K562 (cell line): ENCODE measurements around the gene NUDT12. TPM values are rescaled to one million over a fixed set of nuclear protein-coding genes. Genes with fewer than 3 reads are reported as not detected.

ENCODE experiments used
- ATAC-seq: fragments of 200-7000 bp; cut with Tn5 transposase; 3 replicates; pipeline ENCODE4 v1.9.1; 2020; ENCODE audit warnings: moderate library complexity
- BruUV-seq: library from RNA; stranded (reverse); fragments of 400-500 nt; replicated peaks from 2 replicates; lab custom pipeline; 2021; lab: Mats Ljungman, UMichigan
- CTCF ChIA-PET: fragments of 300-600 bp; formaldehyde crosslinking; extraction: SDS; loops from one replicate; lab custom pipeline; 2021; ENCODE audit warnings: low intra/inter-chr PET ratio; lab: Yijun Ruan, JAX
- POLR2A ChIA-PET: fragments of 300-600, 350-650 bp; sonication (Branson Sonifier 250); formaldehyde crosslinking; extraction: SDS; loops from one replicate; lab custom pipeline; 2021; ENCODE audit warnings: antibody characterized with exemption, inconsistent platforms; lab: Yijun Ruan, JAX
- DNase-seq, 4 experiments: peaks; one replicate each; pipeline versions ENCODE4 v3.0.0 to v3.0.0-alpha.2; 2011 to 2018; ENCODE audit warnings: low spot score in 3 of 4, mixed read lengths in 3 of 4; ENCODE audit errors: extremely low read depth in 1 of 4
- FAIRE-seq: peaks from 2 replicates; lab custom pipeline; 2011; peaks lifted over from hg19 to GRCh38; lab: Jason Lieb, UNC
- H2AFZ ChIP-seq: 2 replicates; pipeline ENCODE4 v1.6.0; 2011; ENCODE audit warnings: low read depth, low read length, control low read depth, inconsistent platforms
- H3K27ac ChIP-seq: fragments of 200-600 bp; 3 replicates; pipeline ENCODE4 v1.8.0; 2011; ENCODE audit warnings: low read depth, mild to moderate bottlenecking, control low read depth, inconsistent platforms, low read length, moderate library complexity, mixed read lengths; ENCODE audit errors: extremely low read depth
- H3K27me3 ChIP-seq, 2 experiments: fragments of 300-600 bp in 1 of 2; 2 replicates in 1 of 2; 3 replicates in 1 of 2; pipeline versions ENCODE4 v1.6.0 to v1.8.0; 2011; ENCODE audit warnings: inconsistent platforms in 2 of 2, low read length in 2 of 2, mild to moderate bottlenecking in 1 of 2, mixed read lengths in 1 of 2, moderate library complexity in 1 of 2; ENCODE audit not compliant: control insufficient read depth in 2 of 2, insufficient read depth in 2 of 2
- H3K36me3 ChIP-seq: fragments of 300-600 bp; 3 replicates; pipeline ENCODE4 v1.8.0; 2011; ENCODE audit warnings: mild to moderate bottlenecking, low read length, inconsistent platforms; ENCODE audit not compliant: control insufficient read depth, insufficient read depth
- H3K4me1 ChIP-seq, 2 experiments: fragments of 200-600 bp in 1 of 2; replicated peaks in 1 of 2; 2 replicates in 1 of 2; 3 replicates in 1 of 2; pipeline versions ENCODE4 v1.5.1 to v1.8.0; 2011; ENCODE audit warnings: inconsistent platforms in 2 of 2, low read length in 2 of 2, mild to moderate bottlenecking in 1 of 2, mixed read lengths in 1 of 2, moderate library complexity in 1 of 2; ENCODE audit not compliant: control insufficient read depth in 2 of 2, insufficient read depth in 2 of 2
- H3K4me2 ChIP-seq: 2 replicates; pipeline ENCODE4 v1.6.1; 2011; ENCODE audit warnings: low read length, control low read depth, inconsistent platforms, mixed read lengths; ENCODE audit not compliant: insufficient read depth
- H3K4me3 ChIP-seq: fragments of 200-600 bp; sonication (generic), shearing (Covaris generic); 2 replicates; pipeline ENCODE4 v1.5.1; 2016; ENCODE audit warnings: control low read depth, inconsistent platforms
- H3K79me2 ChIP-seq: fragments of 200-600 bp; 3 replicates; pipeline ENCODE4 v1.8.0; 2011; ENCODE audit warnings: low read length, inconsistent platforms; ENCODE audit not compliant: control insufficient read depth, insufficient read depth
- H3K9ac ChIP-seq, 2 experiments: 2 replicates each; pipeline versions ENCODE4 v1.6.0 to v1.6.1; 2011; ENCODE audit warnings: low read depth in 2 of 2, low read length in 2 of 2, control low read depth in 1 of 2, inconsistent platforms in 1 of 2, mild to moderate bottlenecking in 1 of 2, mixed read lengths in 1 of 2; ENCODE audit not compliant: insufficient read depth in 1 of 2
- H3K9me1 ChIP-seq: one replicate; pipeline ENCODE4 v1.6.0; 2011; ENCODE audit warnings: inconsistent platforms, mild to moderate bottlenecking, low read length, moderate library complexity; ENCODE audit not compliant: control insufficient read depth, insufficient read depth
- H3K9me3 ChIP-seq: replicated peaks from 2 replicates; pipeline ENCODE4 v1.5.1; 2011; ENCODE audit warnings: low read depth, low read length, inconsistent platforms; ENCODE audit not compliant: control insufficient read depth, insufficient read depth
- H4K20me1 ChIP-seq: replicated peaks from 2 replicates; pipeline ENCODE4 v1.6.1; 2011; ENCODE audit warnings: low read length, inconsistent platforms, mixed read lengths; ENCODE audit not compliant: control insufficient read depth, insufficient read depth
- ADNP ChIP-seq: fragments of 200-800 bp; sonication (Bioruptor generic); IDR thresholded peaks from 2 replicates; pipeline ENCODE4 v1.6.1; 2016; ENCODE audit warnings: missing genetic modification characterization, missing compliant biosample characterization
- CXXC5 ChIP-seq: fragments of 250-450 bp; sonication (Bioruptor Pico); IDR thresholded peaks from 2 replicates; pipeline ENCODE4 v1.8.0; 2022; ENCODE audit warnings: inconsistent platforms, mild to moderate bottlenecking, moderate library complexity
- DIDO1 ChIP-seq: fragments of 450-650 bp; IDR thresholded peaks from 2 replicates; pipeline ENCODE4 v1.6.1; 2016; ENCODE audit warnings: low read depth, missing biosample characterization, missing genetic modification characterization
- HNRNPLL ChIP-seq: fragments of 200-400 bp; formaldehyde crosslinking; IDR thresholded peaks from 2 replicates; pipeline ENCODE4 v1.6.1; 2017; ENCODE audit warnings: low read length, low read depth, mild to moderate bottlenecking; ENCODE audit not compliant: poor library complexity, severe bottlenecking
- PHF20 ChIP-seq: fragments of 450-650 bp; IDR thresholded peaks from 2 replicates; pipeline ENCODE4 v1.6.1; 2018; ENCODE audit not compliant: partially characterized antibody
- PHF8 ChIP-seq: fragments of 200-600 bp; sonication (generic); IDR thresholded peaks from 2 replicates; pipeline ENCODE4 v1.6.1; 2012; ENCODE audit warnings: mixed run types, mild to moderate bottlenecking, inconsistent platforms, low read length, moderate library complexity, borderline replicate concordance
- ZNF165 ChIP-seq: fragments of 250-450 bp; sonication (Bioruptor Pico); IDR thresholded peaks from 2 replicates; pipeline ENCODE4 v1.4.0; 2020; ENCODE audit warnings: borderline replicate concordance
- ZNF263 ChIP-seq: sonication (generic); formaldehyde crosslinking; IDR thresholded peaks from 2 replicates; pipeline ENCODE4 v1.8.0; 2022; ENCODE audit warnings: mild to moderate bottlenecking, missing genetic modification reagents, borderline replicate concordance
- ZNF696 ChIP-seq: fragments of 250-450 bp; sonication (Bioruptor Pico); conservative IDR thresholded peaks from 2 replicates; pipeline ENCODE4 v1.4.0; 2020; ENCODE audit warnings: mild to moderate bottlenecking, moderate library complexity
- ZNF780A ChIP-seq: fragments of 250-450 bp; sonication (Bioruptor Pico); IDR thresholded peaks from 2 replicates; pipeline ENCODE4 v1.5.0; 2021; ENCODE audit warnings: mild to moderate bottlenecking
- WGBS: fragments of 100-300 bp; shearing (Covaris generic); methylation state at CpG from one replicate; pipeline ENCODE4 v1.1.6; 2016; ENCODE audit warnings: low coverage, mixed read lengths; ENCODE audit not compliant: insufficient coverage; ENCODE audit errors: missing lambda C conversion rate; 5-methylcytosine and 5-hydroxymethylcytosine counted together
- in situ Hi-C: fragments of 300-500 bp; cut with MboI; formaldehyde crosslinking; loops from 4 replicates; pipeline ENCODE4 v1.15.0; 2018; ENCODE audit warnings: inconsistent platforms, mixed read lengths
- intact Hi-C: fragments of 100-400 bp; cut with micrococcal nuclease; formaldehyde crosslinking; loops from 2 replicates; pipeline ENCODE4 v1.14.2; 2022
- polyA plus RNA-seq, 8 experiments: library from polyadenylated mRNA; depleted of rRNA in 4 of 8; stranded (reverse) in 5 of 8; unstranded in 3 of 8; fragments of >200 nt; fragmentation: Nextera tagmentation in 2 of 8; fragmentation: Illumina TruSeq in 1 of 8; extraction: Ambion mirVana in 2 of 8; extraction: Trizol in 1 of 8; gene quantifications; 2 replicates each; pipeline versions ENCODE4 v1.2.1 to v1.2.3, GENCODE V29; 2011 to 2014; ENCODE audit warnings: inconsistent platforms in 1 of 8, missing spikeins in 1 of 8
- total RNA-seq, 7 experiments: library from RNA; depleted of rRNA in 6 of 7; stranded (reverse); fragments of >200 nt in 6 of 7; fragmentation: Illumina TruSeq in 2 of 7; extraction: Trizol in 2 of 7; gene quantifications; 2 replicates each; pipeline versions ENCODE4 v1.2.1 to v1.2.3, GENCODE V29; 2011 to 2021; ENCODE audit warnings: low replicate concordance in 1 of 7
- TF ChIP-seq, protein P1 (sequence below): fragments of 250-450 bp; sonication (Bioruptor Pico); IDR thresholded peaks from 2 replicates; pipeline ENCODE4 v1.5.0; 2021; ENCODE audit warnings: mild to moderate bottlenecking, borderline replicate concordance
- TF ChIP-seq, protein P2 (sequence below), 2 experiments: fragments of 450-650 bp in 1 of 2; sonication (generic) in 1 of 2; formaldehyde crosslinking in 1 of 2; IDR thresholded peaks in 1 of 2; conservative IDR thresholded peaks in 1 of 2; 2 replicates each; pipeline versions ENCODE4 v1.6.1 to v1.8.1; 2016 to 2023; ENCODE audit warnings: mild to moderate bottlenecking in 2 of 2, moderate library complexity in 2 of 2, inconsistent platforms in 1 of 2, missing genetic modification reagents in 1 of 2
- TF ChIP-seq, protein P3 (sequence below): fragments of 200-400 bp; formaldehyde crosslinking; IDR thresholded peaks from 2 replicates; pipeline ENCODE4 v1.6.1; 2017; ENCODE audit warnings: mild to moderate bottlenecking, low read depth, low read length, moderate library complexity
- TF ChIP-seq, protein P4 (sequence below): fragments of 450-650 bp; IDR thresholded peaks from 2 replicates; pipeline ENCODE4 v1.6.1; 2017; ENCODE audit warnings: mild to moderate bottlenecking, moderate library complexity
- TF ChIP-seq, protein P5 (sequence below): sonication (generic); formaldehyde crosslinking; IDR thresholded peaks from 2 replicates; pipeline ENCODE4 v1.9.0; 2022; ENCODE audit warnings: mild to moderate bottlenecking, missing genetic modification reagents

NUDT12 gene
- total and polyA plus RNA-seq, 9 of the 15 experiments (the other 6 are each of a cell fraction or from before 2014, with no cell fraction given), result 10.9 to 27.2 (median 18.5) TPM

DNA sequence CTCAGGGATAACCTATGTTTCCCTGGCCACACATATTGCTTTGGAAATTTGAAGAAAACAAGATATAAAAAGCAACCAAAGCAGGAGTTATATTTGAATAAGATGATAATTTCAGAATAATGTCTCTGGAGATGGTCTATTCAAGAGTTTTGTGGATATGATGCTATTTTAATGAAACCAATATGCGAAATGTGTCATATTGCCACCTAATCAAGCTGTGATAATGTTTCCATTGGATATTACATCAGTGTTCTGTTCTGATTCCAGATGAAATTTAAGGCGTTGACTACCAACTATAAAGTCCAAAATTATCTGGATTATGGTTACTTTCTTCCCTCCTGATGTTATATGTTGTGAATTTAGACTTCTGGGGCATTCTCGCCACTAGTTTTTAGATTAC is 27.6 kb upstream of the NUDT12 start:
- no peaks in the 10 kb centered on the region for H3K36me3 ChIP-seq
- no peaks in the 10 kb centered on the region for H4K20me1 ChIP-seq
- no peaks in the 10 kb centered on the region for H3K9me3 ChIP-seq
- H3K9ac ChIP-seq, result no peak overlapping the region
- DNase-seq (no peak), ATAC-seq (no peak), FAIRE-seq (no peak)
- no peak overlapping the region; the same call in 1 of the 2 replicates for H2AFZ ChIP-seq
- no peaks in the 10 kb centered on the region for H3K4me1 ChIP-seq
- intact Hi-C loops, result no loop called here
- no TSS peak for BruUV-seq
- in situ Hi-C loops, result loop anchor here (10.0 kb wide), 1 partner anchor 585 kb away; no protein-coding TSS in a partner anchor
- H3K27ac ChIP-seq, result no peak overlapping the region
- no peak overlapping the region for H3K4me3 ChIP-seq
- H3K9me1 ChIP-seq, result no peaks in the 10 kb centered on the region
- H3K79me2 ChIP-seq, result no peaks in the 10 kb centered on the region
- no peak overlapping the region for H3K4me2 ChIP-seq
- 31% methylated on average over 3 of the region's 3 CpGs for WGBS
- ChIA-PET POLR2A (no interaction called here), CTCF (no interaction called here)
- no peaks in the 10 kb centered on the region for H3K27me3 ChIP-seq
- no peak for TF ChIP-seq HNRNPLL
- no peak for TF ChIP-seq PHF8
- TF ChIP-seq ADNP (tag), result no peak
- TF ChIP-seq, protein P1, sequence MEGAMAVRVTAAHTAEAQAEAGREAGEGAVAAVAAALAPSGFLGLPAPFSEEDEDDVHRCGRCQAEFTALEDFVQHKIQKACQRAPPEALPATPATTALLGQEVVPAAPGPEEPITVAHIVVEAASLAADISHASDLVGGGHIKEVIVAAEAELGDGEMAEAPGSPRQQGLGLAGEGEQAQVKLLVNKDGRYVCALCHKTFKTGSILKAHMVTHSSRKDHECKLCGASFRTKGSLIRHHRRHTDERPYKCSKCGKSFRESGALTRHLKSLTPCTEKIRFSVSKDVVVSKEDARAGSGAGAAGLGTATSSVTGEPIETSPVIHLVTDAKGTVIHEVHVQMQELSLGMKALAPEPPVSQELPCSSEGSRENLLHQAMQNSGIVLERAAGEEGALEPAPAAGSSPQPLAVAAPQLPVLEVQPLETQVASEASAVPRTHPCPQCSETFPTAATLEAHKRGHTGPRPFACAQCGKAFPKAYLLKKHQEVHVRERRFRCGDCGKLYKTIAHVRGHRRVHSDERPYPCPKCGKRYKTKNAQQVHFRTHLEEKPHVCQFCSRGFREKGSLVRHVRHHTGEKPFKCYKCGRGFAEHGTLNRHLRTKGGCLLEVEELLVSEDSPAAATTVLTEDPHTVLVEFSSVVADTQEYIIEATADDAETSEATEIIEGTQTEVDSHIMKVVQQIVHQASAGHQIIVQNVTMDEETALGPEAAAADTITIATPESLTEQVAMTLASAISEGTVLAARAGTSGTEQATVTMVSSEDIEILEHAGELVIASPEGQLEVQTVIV (CRISPR knock-in tag), result no peak
- TF ChIP-seq, protein P2, sequence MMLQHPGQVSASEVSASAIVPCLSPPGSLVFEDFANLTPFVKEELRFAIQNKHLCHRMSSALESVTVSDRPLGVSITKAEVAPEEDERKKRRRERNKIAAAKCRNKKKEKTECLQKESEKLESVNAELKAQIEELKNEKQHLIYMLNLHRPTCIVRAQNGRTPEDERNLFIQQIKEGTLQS (IDR thresholded peaks at IDR 0.05), result no peak
- TF ChIP-seq, protein P2 (CRISPR knock-in tag; conservative IDR thresholded peaks at IDR 0.05), result no peak
- no peak for TF ChIP-seq ZNF780A (CRISPR knock-in tag)
- TF ChIP-seq ZNF165 (CRISPR knock-in tag), result no peak
- TF ChIP-seq, protein P3, sequence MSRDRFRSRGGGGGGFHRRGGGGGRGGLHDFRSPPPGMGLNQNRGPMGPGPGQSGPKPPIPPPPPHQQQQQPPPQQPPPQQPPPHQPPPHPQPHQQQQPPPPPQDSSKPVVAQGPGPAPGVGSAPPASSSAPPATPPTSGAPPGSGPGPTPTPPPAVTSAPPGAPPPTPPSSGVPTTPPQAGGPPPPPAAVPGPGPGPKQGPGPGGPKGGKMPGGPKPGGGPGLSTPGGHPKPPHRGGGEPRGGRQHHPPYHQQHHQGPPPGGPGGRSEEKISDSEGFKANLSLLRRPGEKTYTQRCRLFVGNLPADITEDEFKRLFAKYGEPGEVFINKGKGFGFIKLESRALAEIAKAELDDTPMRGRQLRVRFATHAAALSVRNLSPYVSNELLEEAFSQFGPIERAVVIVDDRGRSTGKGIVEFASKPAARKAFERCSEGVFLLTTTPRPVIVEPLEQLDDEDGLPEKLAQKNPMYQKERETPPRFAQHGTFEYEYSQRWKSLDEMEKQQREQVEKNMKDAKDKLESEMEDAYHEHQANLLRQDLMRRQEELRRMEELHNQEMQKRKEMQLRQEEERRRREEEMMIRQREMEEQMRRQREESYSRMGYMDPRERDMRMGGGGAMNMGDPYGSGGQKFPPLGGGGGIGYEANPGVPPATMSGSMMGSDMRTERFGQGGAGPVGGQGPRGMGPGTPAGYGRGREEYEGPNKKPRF, result no peak
- TF ChIP-seq DIDO1 (tag), result no peak
- no peak for TF ChIP-seq CXXC5 (CRISPR knock-in tag)
- TF ChIP-seq ZNF696 (CRISPR knock-in tag), result no peak
- TF ChIP-seq, protein P4, sequence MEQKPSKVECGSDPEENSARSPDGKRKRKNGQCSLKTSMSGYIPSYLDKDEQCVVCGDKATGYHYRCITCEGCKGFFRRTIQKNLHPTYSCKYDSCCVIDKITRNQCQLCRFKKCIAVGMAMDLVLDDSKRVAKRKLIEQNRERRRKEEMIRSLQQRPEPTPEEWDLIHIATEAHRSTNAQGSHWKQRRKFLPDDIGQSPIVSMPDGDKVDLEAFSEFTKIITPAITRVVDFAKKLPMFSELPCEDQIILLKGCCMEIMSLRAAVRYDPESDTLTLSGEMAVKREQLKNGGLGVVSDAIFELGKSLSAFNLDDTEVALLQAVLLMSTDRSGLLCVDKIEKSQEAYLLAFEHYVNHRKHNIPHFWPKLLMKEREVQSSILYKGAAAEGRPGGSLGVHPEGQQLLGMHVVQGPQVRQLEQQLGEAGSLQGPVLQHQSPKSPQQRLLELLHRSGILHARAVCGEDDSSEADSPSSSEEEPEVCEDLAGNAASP, result no peak
- TF ChIP-seq, protein P5, sequence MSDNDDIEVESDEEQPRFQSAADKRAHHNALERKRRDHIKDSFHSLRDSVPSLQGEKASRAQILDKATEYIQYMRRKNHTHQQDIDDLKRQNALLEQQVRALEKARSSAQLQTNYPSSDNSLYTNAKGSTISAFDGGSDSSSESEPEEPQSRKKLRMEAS (CRISPR knock-in tag), result no peak
- no peak for TF ChIP-seq ZNF263 (CRISPR knock-in tag)
- no peak for TF ChIP-seq PHF20
